Liver (tissue), 9 donors: ENCODE data around the gene TRMT11. TPM values are rescaled to one million over a fixed set of nuclear protein-coding genes. Genes with fewer than 3 reads are reported as not detected.
A peak's percentile ranks its signal among the peaks of the same experiment; 100 is the strongest.

Experiments used
- DNase-seq: peaks from one replicate; pipeline ENCODE4 v3.0.0-alpha.2; 2017; ENCODE audit warnings: low spot score
- H3K27ac ChIP-seq, 2 donors: one replicate each; pipeline ENCODE4 v1.7.0; 2013; ENCODE audit warnings: inconsistent platforms in 2 of 2, low read length in 2 of 2, control low read depth in 1 of 2, low read depth in 1 of 2, mild to moderate bottlenecking in 1 of 2
- H3K27me3 ChIP-seq, 4 donors: one replicate each; pipeline versions ENCODE4 v1.6.1 to v1.7.0; 2013; ENCODE audit warnings: low read length in 3 of 4, inconsistent platforms in 1 of 4, mild to moderate bottlenecking in 1 of 4, moderate library complexity in 1 of 4; ENCODE audit not compliant: control insufficient read depth in 4 of 4, insufficient read depth in 4 of 4
- H3K36me3 ChIP-seq, 4 donors: one replicate each; pipeline versions ENCODE4 v1.6.1 to v1.7.0; 2013; ENCODE audit warnings: low read length in 3 of 4, mild to moderate bottlenecking in 3 of 4, low read depth in 1 of 4, moderate library complexity in 1 of 4; ENCODE audit not compliant: control insufficient read depth in 4 of 4, insufficient read depth in 3 of 4
- H3K4me1 ChIP-seq, 4 donors: one replicate each; pipeline versions ENCODE4 v1.6.1 to v1.7.0; 2013; ENCODE audit warnings: low read length in 3 of 4, mild to moderate bottlenecking in 3 of 4, moderate library complexity in 1 of 4; ENCODE audit not compliant: control insufficient read depth in 4 of 4, insufficient read depth in 4 of 4
- H3K4me3 ChIP-seq, 3 donors: one replicate each; pipeline versions ENCODE4 v1.6.1 to v1.7.0; 2013; ENCODE audit warnings: low read length in 3 of 3, control low read depth in 1 of 3, low read depth in 1 of 3, mild to moderate bottlenecking in 1 of 3
- H3K9ac ChIP-seq, 2 donors: one replicate each; pipeline ENCODE4 v1.7.0; 2013; ENCODE audit warnings: low read length in 2 of 2, mild to moderate bottlenecking in 2 of 2, moderate library complexity in 2 of 2, control low read depth in 1 of 2, low read depth in 1 of 2
- H3K9me3 ChIP-seq, 4 donors: one replicate each; pipeline versions ENCODE4 v1.6.1 to v1.7.0; 2013; ENCODE audit warnings: low read length in 3 of 4; ENCODE audit not compliant: control insufficient read depth in 4 of 4
- FOXA1 ChIP-seq: IDR thresholded peaks from 2 replicates; pipeline ENCODE4 v1.6.1; 2016; ENCODE audit warnings: antibody characterized with exemption
- FOXA2 ChIP-seq: IDR thresholded peaks from 2 replicates; pipeline ENCODE4 v1.6.1; 2016; ENCODE audit warnings: antibody characterized with exemption
- GABPA ChIP-seq, 2 donors: IDR thresholded peaks in 1 of 2; conservative IDR thresholded peaks in 1 of 2; 2 replicates each; pipeline ENCODE4 v1.6.1; 2016; ENCODE audit warnings: antibody characterized with exemption in 2 of 2, mild to moderate bottlenecking in 1 of 2, moderate library complexity in 1 of 2
- HNF4A ChIP-seq, 2 donors: conservative IDR thresholded peaks; 2 replicates each; pipeline ENCODE4 v1.6.1; 2016; ENCODE audit warnings: antibody characterized with exemption in 2 of 2, mild to moderate bottlenecking in 2 of 2
- HNF4G ChIP-seq: IDR thresholded peaks from 2 replicates; pipeline ENCODE4 v1.6.1; 2016; ENCODE audit warnings: antibody characterized with exemption
- JUND ChIP-seq, 2 donors: IDR thresholded peaks; 2 replicates each; pipeline ENCODE4 v1.6.1; 2016; ENCODE audit warnings: antibody characterized with exemption in 2 of 2
- MAX ChIP-seq: IDR thresholded peaks from 2 replicates; pipeline ENCODE4 v1.6.1; 2016; ENCODE audit warnings: antibody characterized with exemption
- NR2F2 ChIP-seq: IDR thresholded peaks from 2 replicates; pipeline ENCODE4 v1.6.1; 2016; ENCODE audit warnings: antibody characterized with exemption
- RAD21 ChIP-seq, 2 donors: IDR thresholded peaks; 2 replicates each; pipeline ENCODE4 v1.6.1; 2016; ENCODE audit warnings: antibody characterized with exemption in 2 of 2, mild to moderate bottlenecking in 2 of 2
- RXRA ChIP-seq, 2 donors: IDR thresholded peaks; 2 replicates each; pipeline ENCODE4 v1.6.1; 2017 to 2018; ENCODE audit warnings: antibody characterized with exemption in 2 of 2, mild to moderate bottlenecking in 1 of 2
- SP1 ChIP-seq: IDR thresholded peaks from 2 replicates; pipeline ENCODE4 v1.6.1; 2018; ENCODE audit warnings: antibody characterized with exemption, mild to moderate bottlenecking
- TAF1 ChIP-seq: conservative IDR thresholded peaks from 2 replicates; pipeline ENCODE4 v1.6.1; 2016; ENCODE audit warnings: antibody characterized with exemption, mild to moderate bottlenecking
- YY1 ChIP-seq: IDR thresholded peaks from 2 replicates; pipeline ENCODE4 v1.6.1; 2016; ENCODE audit warnings: antibody characterized with exemption, mild to moderate bottlenecking
- ZBTB33 ChIP-seq: IDR thresholded peaks from 2 replicates; pipeline ENCODE4 v1.6.1; 2016; ENCODE audit warnings: antibody characterized with exemption
- WGBS: extraction: QIAGEN DNeasy Blood & Tissue Kit; methylation state at CpG from one replicate; pipeline ENCODE4 v1.1.7; 2013; 5-methylcytosine and 5-hydroxymethylcytosine counted together
- polyA plus RNA-seq, 2 donors: library from polyadenylated mRNA; stranded (reverse) in 1 of 2; unstranded in 1 of 2; fragments of 200-250 nt in 1 of 2; fragments of >200 nt in 1 of 2; fragmentation: Nextera tagmentation in 1 of 2; extraction: Ambion mirVana in 1 of 2; gene quantifications; one replicate each; pipeline versions ENCODE4 v1.2.1 to v1.2.3, GENCODE V29; 2013 to 2015
- total RNA-seq, 2 donors: library from RNA; depleted of rRNA; stranded (reverse); fragments of >200 nt; gene quantifications; one replicate each; pipeline ENCODE4 v1.2.3, GENCODE V29; 2014
- TF ChIP-seq, protein P1 (sequence below): fragments of 150-350 bp; IDR thresholded peaks from 2 replicates; pipeline ENCODE4 v1.5.1; 2017; ENCODE audit warnings: improper control_type of control experiment, low read depth, low read length; ENCODE audit not compliant: missing input control
- TF ChIP-seq, protein P2 (sequence below): IDR thresholded peaks from 2 replicates; pipeline ENCODE4 v1.6.1; 2016; ENCODE audit warnings: antibody characterized with exemption
- TF ChIP-seq, protein P3 (sequence below): IDR thresholded peaks from 2 replicates; pipeline ENCODE4 v1.6.1; 2016; ENCODE audit warnings: antibody characterized with exemption, mild to moderate bottlenecking
- donor health status: healthy.
- donor health status: healthy.
- donor health status: healthy.
- donor health status: healthy.
- donor health status: healthy.

TRMT11 gene
- total and polyA plus RNA-seq, 4 donors: 9.9 to 82.3 (median 17.2) TPM

GRCh38 chr6:126030045-126030444 lies 43.7 kb downstream of the TRMT11 start:
- no peak overlapping the region for H3K27ac ChIP-seq
- H3K27me3 ChIP-seq: no peaks in the 10 kb centered on the region
- H3K9ac ChIP-seq: no peak overlapping the region
- no peak for DNase-seq
- peaks cover 0 to 9% (median 4%) of the 10 kb centered on the region in 4 donors for H3K36me3 ChIP-seq
- no peaks in the 10 kb centered on the region for H3K4me1 ChIP-seq
- TF ChIP-seq FOXA1: no peak
- WGBS: 87% methylated on average over 2 of the region's 2 CpGs
- no peaks in the 10 kb centered on the region for H3K9me3 ChIP-seq
- no peak overlapping the region for H3K4me3 ChIP-seq

GRCh38 chr6:126033696-126034095 lies 47.4 kb downstream of the TRMT11 start:
- no peaks in the 10 kb centered on the region for H3K4me1 ChIP-seq
- H3K4me3 ChIP-seq: no peak overlapping the region
- no peaks in the 10 kb centered on the region for H3K27me3 ChIP-seq
- no peak overlapping the region for H3K27ac ChIP-seq
- H3K9ac ChIP-seq: no peak overlapping the region
- peaks cover 2 to 13% (median 3%) of the 10 kb centered on the region in 4 donors for H3K36me3 ChIP-seq
- no peaks in the 10 kb centered on the region for H3K9me3 ChIP-seq
- TF ChIP-seq GABPA (IDR thresholded peaks at IDR 0.05 in 1 of 2, conservative IDR thresholded peaks at IDR 0.05 in 1 of 2): no peak
- no peak for TF ChIP-seq HNF4A (conservative IDR thresholded peaks at IDR 0.05)
- TF ChIP-seq YY1: no peak
- TF ChIP-seq ZBTB33: no peak
- TF ChIP-seq NR2F2: no peak
- TF ChIP-seq RXRA (IDR thresholded peaks at IDR 0.05): peak in 1 of 2 donors; percentile 14
- peak; percentile 84 to 92 for TF ChIP-seq RAD21 (IDR thresholded peaks at IDR 0.05)
- TF ChIP-seq, protein P1, sequence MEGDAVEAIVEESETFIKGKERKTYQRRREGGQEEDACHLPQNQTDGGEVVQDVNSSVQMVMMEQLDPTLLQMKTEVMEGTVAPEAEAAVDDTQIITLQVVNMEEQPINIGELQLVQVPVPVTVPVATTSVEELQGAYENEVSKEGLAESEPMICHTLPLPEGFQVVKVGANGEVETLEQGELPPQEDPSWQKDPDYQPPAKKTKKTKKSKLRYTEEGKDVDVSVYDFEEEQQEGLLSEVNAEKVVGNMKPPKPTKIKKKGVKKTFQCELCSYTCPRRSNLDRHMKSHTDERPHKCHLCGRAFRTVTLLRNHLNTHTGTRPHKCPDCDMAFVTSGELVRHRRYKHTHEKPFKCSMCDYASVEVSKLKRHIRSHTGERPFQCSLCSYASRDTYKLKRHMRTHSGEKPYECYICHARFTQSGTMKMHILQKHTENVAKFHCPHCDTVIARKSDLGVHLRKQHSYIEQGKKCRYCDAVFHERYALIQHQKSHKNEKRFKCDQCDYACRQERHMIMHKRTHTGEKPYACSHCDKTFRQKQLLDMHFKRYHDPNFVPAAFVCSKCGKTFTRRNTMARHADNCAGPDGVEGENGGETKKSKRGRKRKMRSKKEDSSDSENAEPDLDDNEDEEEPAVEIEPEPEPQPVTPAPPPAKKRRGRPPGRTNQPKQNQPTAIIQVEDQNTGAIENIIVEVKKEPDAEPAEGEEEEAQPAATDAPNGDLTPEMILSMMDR: peak; percentile 43
- no peak for TF ChIP-seq HNF4G
- no peak for TF ChIP-seq JUND (IDR thresholded peaks at IDR 0.05)
- no peak for TF ChIP-seq MAX
- no peak for TF ChIP-seq FOXA2
- no peak for TF ChIP-seq TAF1
- 3% methylated on average over 3 of the region's 3 CpGs for WGBS
- no peak for DNase-seq

DNA sequence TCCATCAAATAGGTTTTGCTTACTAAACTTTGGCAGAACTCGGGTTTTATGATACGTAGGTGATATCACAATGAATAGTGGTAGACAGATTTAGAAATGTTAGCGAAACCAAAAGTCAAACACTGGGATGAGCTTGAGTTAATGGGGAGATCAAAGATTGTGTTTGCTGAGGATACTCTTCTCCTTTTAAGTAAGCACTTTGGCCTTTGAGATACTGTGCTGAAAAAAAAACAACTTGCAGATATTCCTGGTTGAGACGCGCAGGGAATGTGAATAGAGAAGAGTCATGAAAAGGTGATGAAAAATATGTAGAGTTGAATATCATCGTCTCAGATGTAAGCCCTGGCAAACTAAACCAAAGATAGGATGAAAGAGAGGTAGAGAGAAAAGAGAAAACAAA lies 48.3 kb downstream of the TRMT11 start:
- WGBS: 90% methylated on average over 6 of the region's 6 CpGs
- Histone ChIP-seq H3K4me1 (no peaks in the 10 kb centered on the region), H3K9me3 (no peaks in the 10 kb centered on the region), H3K36me3 (peaks cover 2 to 20% (median 7%) of the 10 kb centered on the region in 4 donors), H3K27ac (no peak overlapping the region), H3K27me3 (no peaks in the 10 kb centered on the region), H3K9ac (no peak overlapping the region), H3K4me3 (no peak overlapping the region)
- no peak for DNase-seq
- TF ChIP-seq, protein P2, sequence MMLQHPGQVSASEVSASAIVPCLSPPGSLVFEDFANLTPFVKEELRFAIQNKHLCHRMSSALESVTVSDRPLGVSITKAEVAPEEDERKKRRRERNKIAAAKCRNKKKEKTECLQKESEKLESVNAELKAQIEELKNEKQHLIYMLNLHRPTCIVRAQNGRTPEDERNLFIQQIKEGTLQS: no peak
- TF ChIP-seq RAD21 (IDR thresholded peaks at IDR 0.05): no peak
- TF ChIP-seq NR2F2: no peak
- TF ChIP-seq HNF4A (conservative IDR thresholded peaks at IDR 0.05): no peak
- no peak for TF ChIP-seq FOXA1
- TF ChIP-seq SP1: no peak
- no peak for TF ChIP-seq HNF4G
- TF ChIP-seq GABPA (IDR thresholded peaks at IDR 0.05 in 1 of 2, conservative IDR thresholded peaks at IDR 0.05 in 1 of 2): no peak
- no peak for TF ChIP-seq JUND (IDR thresholded peaks at IDR 0.05)
- no peak for TF ChIP-seq MAX
- TF ChIP-seq YY1: no peak
- no peak for TF ChIP-seq FOXA2
- TF ChIP-seq ZBTB33: no peak
- TF ChIP-seq, protein P3, sequence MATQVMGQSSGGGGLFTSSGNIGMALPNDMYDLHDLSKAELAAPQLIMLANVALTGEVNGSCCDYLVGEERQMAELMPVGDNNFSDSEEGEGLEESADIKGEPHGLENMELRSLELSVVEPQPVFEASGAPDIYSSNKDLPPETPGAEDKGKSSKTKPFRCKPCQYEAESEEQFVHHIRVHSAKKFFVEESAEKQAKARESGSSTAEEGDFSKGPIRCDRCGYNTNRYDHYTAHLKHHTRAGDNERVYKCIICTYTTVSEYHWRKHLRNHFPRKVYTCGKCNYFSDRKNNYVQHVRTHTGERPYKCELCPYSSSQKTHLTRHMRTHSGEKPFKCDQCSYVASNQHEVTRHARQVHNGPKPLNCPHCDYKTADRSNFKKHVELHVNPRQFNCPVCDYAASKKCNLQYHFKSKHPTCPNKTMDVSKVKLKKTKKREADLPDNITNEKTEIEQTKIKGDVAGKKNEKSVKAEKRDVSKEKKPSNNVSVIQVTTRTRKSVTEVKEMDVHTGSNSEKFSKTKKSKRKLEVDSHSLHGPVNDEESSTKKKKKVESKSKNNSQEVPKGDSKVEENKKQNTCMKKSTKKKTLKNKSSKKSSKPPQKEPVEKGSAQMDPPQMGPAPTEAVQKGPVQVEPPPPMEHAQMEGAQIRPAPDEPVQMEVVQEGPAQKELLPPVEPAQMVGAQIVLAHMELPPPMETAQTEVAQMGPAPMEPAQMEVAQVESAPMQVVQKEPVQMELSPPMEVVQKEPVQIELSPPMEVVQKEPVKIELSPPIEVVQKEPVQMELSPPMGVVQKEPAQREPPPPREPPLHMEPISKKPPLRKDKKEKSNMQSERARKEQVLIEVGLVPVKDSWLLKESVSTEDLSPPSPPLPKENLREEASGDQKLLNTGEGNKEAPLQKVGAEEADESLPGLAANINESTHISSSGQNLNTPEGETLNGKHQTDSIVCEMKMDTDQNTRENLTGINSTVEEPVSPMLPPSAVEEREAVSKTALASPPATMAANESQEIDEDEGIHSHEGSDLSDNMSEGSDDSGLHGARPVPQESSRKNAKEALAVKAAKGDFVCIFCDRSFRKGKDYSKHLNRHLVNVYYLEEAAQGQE: no peak
- TF ChIP-seq RXRA (IDR thresholded peaks at IDR 0.05): no peak
- TF ChIP-seq TAF1: no peak
